ENCODE results near the gene PDZD4. TPM values are rescaled to one million over a fixed set of nuclear protein-coding genes. Genes with fewer than 3 reads are reported as not detected.

Gene PDZD4
- total RNA-seq, 1 donor from 2014 or later = 1.8 TPM

DNA sequence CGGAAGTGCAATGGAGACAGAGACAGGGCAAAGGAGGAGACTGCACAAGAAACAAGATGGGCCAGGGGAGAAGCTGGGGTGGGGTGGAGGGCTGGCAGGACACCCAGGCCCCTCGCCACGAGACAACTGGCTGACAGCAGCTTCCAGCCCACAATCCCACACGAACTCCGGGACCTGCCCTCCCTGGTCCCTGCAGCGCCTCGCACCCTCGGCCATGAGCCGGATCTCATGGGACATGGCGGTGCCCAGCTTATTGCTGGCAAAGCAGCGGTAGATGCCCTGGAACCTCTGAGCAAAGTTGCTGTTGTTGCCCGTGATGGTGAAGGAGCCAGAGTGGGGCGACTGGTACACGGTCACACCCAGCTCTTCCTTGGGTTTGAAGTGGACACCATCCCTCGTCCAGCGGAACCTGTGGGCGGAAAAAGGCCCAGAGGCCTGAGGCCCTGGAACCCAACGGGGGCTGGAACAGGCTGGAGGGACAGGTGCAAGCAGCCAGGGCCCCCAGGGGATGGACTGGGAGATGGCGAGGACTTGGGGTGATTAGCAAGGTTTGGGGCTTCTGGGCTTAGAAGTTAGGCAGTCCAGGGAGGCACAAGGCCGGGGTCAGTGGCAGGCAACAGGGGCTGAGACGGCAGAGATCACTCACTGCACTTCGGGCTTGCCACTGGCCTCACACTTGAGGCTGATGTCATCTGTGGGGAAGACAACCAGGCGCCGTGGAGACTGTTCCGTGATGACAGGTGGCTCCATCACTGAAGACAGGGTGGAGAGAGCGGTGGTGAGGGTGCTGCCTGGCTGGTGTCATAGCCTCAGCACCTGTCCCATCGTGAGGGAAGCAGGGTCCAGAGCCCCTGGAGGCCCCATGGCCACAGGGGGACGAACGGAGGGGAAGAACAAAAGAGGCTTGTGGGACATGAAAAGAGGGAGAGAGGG lies 41.9 kb upstream of the PDZD4 start:
- TF ChIP-seq, protein P1, sequence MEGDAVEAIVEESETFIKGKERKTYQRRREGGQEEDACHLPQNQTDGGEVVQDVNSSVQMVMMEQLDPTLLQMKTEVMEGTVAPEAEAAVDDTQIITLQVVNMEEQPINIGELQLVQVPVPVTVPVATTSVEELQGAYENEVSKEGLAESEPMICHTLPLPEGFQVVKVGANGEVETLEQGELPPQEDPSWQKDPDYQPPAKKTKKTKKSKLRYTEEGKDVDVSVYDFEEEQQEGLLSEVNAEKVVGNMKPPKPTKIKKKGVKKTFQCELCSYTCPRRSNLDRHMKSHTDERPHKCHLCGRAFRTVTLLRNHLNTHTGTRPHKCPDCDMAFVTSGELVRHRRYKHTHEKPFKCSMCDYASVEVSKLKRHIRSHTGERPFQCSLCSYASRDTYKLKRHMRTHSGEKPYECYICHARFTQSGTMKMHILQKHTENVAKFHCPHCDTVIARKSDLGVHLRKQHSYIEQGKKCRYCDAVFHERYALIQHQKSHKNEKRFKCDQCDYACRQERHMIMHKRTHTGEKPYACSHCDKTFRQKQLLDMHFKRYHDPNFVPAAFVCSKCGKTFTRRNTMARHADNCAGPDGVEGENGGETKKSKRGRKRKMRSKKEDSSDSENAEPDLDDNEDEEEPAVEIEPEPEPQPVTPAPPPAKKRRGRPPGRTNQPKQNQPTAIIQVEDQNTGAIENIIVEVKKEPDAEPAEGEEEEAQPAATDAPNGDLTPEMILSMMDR (IDR thresholded peaks at IDR 0.05; ENCODE audit: insufficient read depth, low read length, poor library complexity, severe bottlenecking) = no peak
- Histone ChIP-seq H3K27me3 (ENCODE audit: control insufficient read depth, insufficient read depth, low read length) (no peaks in the 10 kb centered on the region), H3K36me3 (ENCODE audit: control insufficient read depth, insufficient read depth, low read length) (peaks cover 1% of the 10 kb centered on the region), H3K4me3 (ENCODE audit: low read depth, low read length) (no peak overlapping the region)
- no peak for DNase-seq (ENCODE audit: low read depth)

DNA sequence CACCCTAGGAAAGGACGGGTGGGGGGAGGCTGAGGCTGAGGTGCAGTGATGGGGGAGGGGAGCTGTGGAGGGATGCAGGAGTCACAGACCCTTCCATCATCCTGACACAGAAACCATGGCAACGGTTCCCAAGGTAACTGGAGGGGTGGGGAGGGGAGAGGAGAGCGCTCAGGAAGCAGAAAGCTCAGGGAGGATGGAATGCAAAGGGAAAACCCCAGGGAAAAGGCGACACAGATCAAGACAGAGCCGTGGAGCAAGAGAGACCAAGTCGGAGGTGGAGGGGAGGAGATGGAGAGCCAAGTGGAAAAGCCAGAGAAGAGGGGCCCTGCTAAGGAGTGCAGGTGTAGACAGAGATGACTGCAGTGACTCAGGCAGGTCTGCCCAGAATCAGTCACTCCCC lies 41.1 kb upstream of the PDZD4 start:
- DNase-seq (ENCODE audit: low read depth) = no peak
- Histone ChIP-seq H3K4me3 (ENCODE audit: low read depth, low read length) (no peak overlapping the region), H3K27me3 (ENCODE audit: control insufficient read depth, insufficient read depth, low read length) (no peaks in the 10 kb centered on the region), H3K36me3 (ENCODE audit: control insufficient read depth, insufficient read depth, low read length) (peaks cover 1% of the 10 kb centered on the region)
- TF ChIP-seq, protein P1 (IDR thresholded peaks at IDR 0.05; ENCODE audit: insufficient read depth, low read length, poor library complexity, severe bottlenecking) = no peak

DNA sequence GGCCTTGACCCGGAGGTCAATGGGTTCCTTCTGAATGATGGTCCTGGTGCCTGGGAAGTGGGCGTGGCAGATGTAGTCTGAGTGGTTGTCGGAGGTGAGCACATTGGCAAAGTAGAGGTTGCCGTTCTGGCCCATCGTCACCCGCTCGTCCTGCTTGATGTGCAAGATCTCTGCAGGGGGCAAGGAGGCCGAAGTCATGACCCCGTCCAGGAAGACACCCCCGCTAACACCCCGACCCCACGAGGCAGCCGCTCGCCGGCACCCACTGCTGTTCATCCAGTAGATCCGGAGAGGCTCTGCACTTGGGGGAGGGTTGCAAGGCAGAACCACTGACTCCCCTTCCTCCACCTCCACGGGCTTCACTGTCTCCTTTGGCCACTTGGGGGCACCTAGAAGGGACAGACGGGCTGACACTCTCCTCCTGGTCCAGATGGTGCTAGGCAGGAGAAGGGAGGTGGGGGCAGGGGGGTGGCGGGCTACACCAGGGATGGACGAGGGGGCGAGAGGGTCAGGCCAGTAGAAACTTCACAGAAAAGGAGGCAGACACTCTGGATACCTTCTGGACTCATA lies 40.5 kb upstream of the PDZD4 start:
- TF ChIP-seq, protein P1 (IDR thresholded peaks at IDR 0.05; ENCODE audit: insufficient read depth, low read length, poor library complexity, severe bottlenecking) = no peak
- Histone ChIP-seq H3K36me3 (ENCODE audit: control insufficient read depth, insufficient read depth, low read length) (peaks cover 1% of the 10 kb centered on the region), H3K27me3 (ENCODE audit: control insufficient read depth, insufficient read depth, low read length) (no peaks in the 10 kb centered on the region), H3K4me3 (ENCODE audit: low read depth, low read length) (no peak overlapping the region)
- no peak for DNase-seq (ENCODE audit: low read depth)

DNA sequence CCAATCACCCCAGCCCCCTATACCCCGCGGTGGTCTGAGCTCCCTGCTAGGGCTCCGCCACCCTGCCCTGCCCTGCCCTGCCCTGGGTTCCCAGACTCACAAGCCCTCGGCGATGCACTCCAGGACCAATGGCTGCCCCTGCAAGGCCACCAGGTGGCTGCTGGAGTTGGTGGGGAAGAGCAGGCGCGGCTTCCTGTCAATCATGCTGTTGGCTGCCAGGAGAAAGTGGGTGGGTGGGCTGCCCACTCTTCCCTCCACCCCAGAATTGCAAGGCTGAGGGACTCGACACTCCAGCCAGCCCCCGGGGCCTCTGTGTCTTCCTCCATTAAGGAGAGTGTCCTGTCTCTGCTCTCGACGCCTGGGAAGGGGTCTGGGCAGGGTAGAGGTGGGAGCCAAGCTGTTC lies 39.9 kb upstream of the PDZD4 start:
- DNase-seq (ENCODE audit: low read depth) = no peak

DNA sequence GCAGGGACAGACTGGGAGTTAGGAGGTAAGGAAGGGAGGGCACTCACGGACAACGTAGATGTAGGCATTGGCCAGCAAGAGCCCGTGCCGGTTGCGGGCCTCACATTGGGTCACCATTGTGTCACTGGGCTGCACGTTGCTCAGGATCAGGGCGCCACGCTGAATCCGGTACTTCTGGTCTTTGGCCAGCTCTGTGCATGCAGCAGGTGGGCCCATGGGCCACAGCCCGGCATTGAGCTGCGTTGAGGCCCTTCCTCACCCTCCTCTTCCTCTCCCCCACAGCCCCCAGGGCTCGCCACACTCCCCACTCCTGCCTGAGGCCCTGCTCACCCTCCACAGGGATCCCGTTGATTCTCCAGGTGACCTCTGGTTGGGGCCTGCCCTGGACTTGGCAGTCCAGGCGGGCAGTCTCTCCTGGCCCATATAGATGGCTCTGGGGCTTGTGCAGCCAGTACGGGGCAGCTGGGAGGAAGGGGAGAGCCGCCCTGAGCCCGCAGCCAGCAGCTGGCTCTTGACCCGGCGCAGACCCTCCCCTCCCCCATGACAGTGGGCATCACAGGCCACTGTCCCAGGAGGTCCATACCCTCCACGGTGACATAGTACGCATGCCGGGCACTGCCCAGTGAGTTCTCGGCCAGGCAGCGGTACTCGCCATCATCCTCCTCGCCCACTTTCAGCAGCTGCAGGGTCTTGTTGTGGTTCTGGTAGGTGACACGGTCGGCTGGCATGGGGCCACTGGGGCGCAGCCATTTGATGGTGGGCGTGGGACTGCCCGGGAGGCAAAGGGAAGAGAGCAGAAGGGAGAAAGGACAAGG lies 39.3 kb upstream of the PDZD4 start:
- no peak for DNase-seq (ENCODE audit: low read depth)
- no peak overlapping the region for H3K4me3 ChIP-seq (ENCODE audit: low read depth, low read length)
- peaks cover 1% of the 10 kb centered on the region for H3K36me3 ChIP-seq (ENCODE audit: control insufficient read depth, insufficient read depth, low read length)
- TF ChIP-seq, protein P1 (IDR thresholded peaks at IDR 0.05; ENCODE audit: insufficient read depth, low read length, poor library complexity, severe bottlenecking) = no peak
- H3K27me3 ChIP-seq (ENCODE audit: control insufficient read depth, insufficient read depth, low read length) = no peaks in the 10 kb centered on the region

More for the DNA sequence above, 39.9 kb upstream of the PDZD4 start:
- Histone ChIP-seq H3K27me3 (ENCODE audit: control insufficient read depth, insufficient read depth, low read length) (no peaks in the 10 kb centered on the region), H3K36me3 (ENCODE audit: control insufficient read depth, insufficient read depth, low read length) (peaks cover 1% of the 10 kb centered on the region), H3K4me3 (ENCODE audit: low read depth, low read length) (no peak overlapping the region)
- TF ChIP-seq, protein P1 (IDR thresholded peaks at IDR 0.05; ENCODE audit: insufficient read depth, low read length, poor library complexity, severe bottlenecking) = no peak

All from kidney epithelial cell (primary cell).